Spleen (tissue), 11 donors: ENCODE results near the gene CDH15. TPM values are rescaled to one million over a fixed set of nuclear protein-coding genes. Genes with fewer than 3 reads are reported as not detected.

Experiments
- DNase-seq: peaks from one replicate; pipeline ENCODE4 v3.0.0-alpha.2; 2020
- H3K27ac ChIP-seq, 8 donors: fragments of 200-600 bp; sonication (generic) in 7 of 8; 1 replicate in 4 of 8; 2 replicates in 4 of 8; pipeline versions ENCODE4 v1.5.0 to v1.8.0; 2016 to 2021; ENCODE audit warnings: inconsistent platforms in 4 of 8, mild to moderate bottlenecking in 4 of 8, moderate library complexity in 1 of 8
- H3K27me3 ChIP-seq, 7 donors: fragments of 200-600 bp; sonication (generic) in 6 of 7; replicated peaks in 1 of 7; 1 replicate in 4 of 7; 2 replicates in 3 of 7; pipeline versions ENCODE4 v1.5.0 to v1.8.0; 2016 to 2021; ENCODE audit warnings: inconsistent platforms in 3 of 7, mild to moderate bottlenecking in 1 of 7
- H3K36me3 ChIP-seq, 6 donors: fragments of 200-600 bp; sonication (generic) in 5 of 6; 1 replicate in 4 of 6; 2 replicates in 2 of 6; pipeline versions ENCODE4 v1.5.0 to v1.8.0; 2016 to 2021; ENCODE audit warnings: inconsistent platforms in 2 of 6
- H3K4me1 ChIP-seq, 6 donors: fragments of 200-600 bp; sonication (generic) in 5 of 6; 1 replicate in 3 of 6; 2 replicates in 3 of 6; pipeline versions ENCODE4 v1.5.0 to v1.8.0; 2016 to 2021; ENCODE audit warnings: inconsistent platforms in 3 of 6
- H3K4me3 ChIP-seq, 8 donors: fragments of 200-600 bp; sonication (generic) in 7 of 8; 1 replicate in 4 of 8; 2 replicates in 4 of 8; pipeline versions ENCODE4 v1.5.0 to v1.8.0; 2016 to 2021; ENCODE audit warnings: inconsistent platforms in 4 of 8, mild to moderate bottlenecking in 4 of 8, moderate library complexity in 2 of 8
- H3K9me3 ChIP-seq, 8 donors: fragments of 200-600 bp; sonication (generic) in 7 of 8; 1 replicate in 4 of 8; 2 replicates in 4 of 8; pipeline versions ENCODE4 v1.5.0 to v1.8.0; 2016 to 2021; ENCODE audit warnings: inconsistent platforms in 4 of 8
- CTCF ChIP-seq, 11 experiments: fragments of 200-600 bp in 7 of 11; fragments of 450-650 bp in 4 of 11; sonication (generic) in 4 of 11; IDR thresholded peaks in 8 of 11; conservative IDR thresholded peaks in 3 of 11; 1 replicate in 7 of 11; 2 replicates in 4 of 11; pipeline versions ENCODE4 v1.4.0 to v1.8.0; 2016 to 2021; ENCODE audit warnings: antibody characterized with exemption in 11 of 11, inconsistent platforms in 4 of 11, mild to moderate bottlenecking in 1 of 11
- POLR2A ChIP-seq, 3 donors: fragments of 450-650 bp; IDR thresholded peaks; one replicate each; pipeline ENCODE4 v1.5.1; 2017; ENCODE audit warnings: antibody characterized with exemption in 3 of 3, mild to moderate bottlenecking in 1 of 3
- POLR2AphosphoS5 ChIP-seq, 3 donors: sonication (generic); formaldehyde crosslinking; IDR thresholded peaks; one replicate each; pipeline ENCODE4 v1.5.1; 2017; ENCODE audit warnings: antibody characterized with exemption in 3 of 3
- WGBS, 5 donors: extraction: QIAGEN DNeasy Blood & Tissue Kit in 3 of 5; methylation state at CpG; one replicate each; pipeline versions ENCODE4 v1.1.5 to v1.1.7; 2013 to 2018; 5-methylcytosine and 5-hydroxymethylcytosine counted together
- intact Hi-C: fragments of 100-400 bp; cut with DNase I; formaldehyde crosslinking; loops from one replicate; pipeline ENCODE4 v1.15.0; 2023; ENCODE audit warnings: low total_unique reads
- polyA plus RNA-seq, 3 donors: library from polyadenylated mRNA; stranded (reverse); fragments of 200-250 nt; gene quantifications; one replicate each; pipeline ENCODE4 v1.2.1, GENCODE V29; 2013
- total RNA-seq, 7 donors: library from RNA; depleted of rRNA in 3 of 7; stranded (reverse); fragments of >200 nt in 3 of 7; fragmentation: NEBNext Ultra II Directional in 4 of 7; extraction: Animal tissue kit (Norgen Biotek cat#: 25700) in 4 of 7; gene quantifications; one replicate each; pipeline versions ENCODE4 v1.1.0 to v1.2.1, GENCODE V29; 2016 to 2021
- donor health status: healthy with polysubstance abuse.
- donor health status: DM: no; HTN: no; CAD: no; lungs with moderate emphysema.
- donor health status: DM: no; HTN: no; CAD: no.
- donor health status: Bipolar disorder and iron deficiency.
- donor health status: healthy.
- donor health status: DM: no; HTN: no; CAD: no.
- donor health status: DM: yes; HTN: yes; CAD: no.

Gene CDH15
- total and polyA plus RNA-seq, 10 donors: 0.14 to 7.4 (median 1.2) TPM

DNA sequence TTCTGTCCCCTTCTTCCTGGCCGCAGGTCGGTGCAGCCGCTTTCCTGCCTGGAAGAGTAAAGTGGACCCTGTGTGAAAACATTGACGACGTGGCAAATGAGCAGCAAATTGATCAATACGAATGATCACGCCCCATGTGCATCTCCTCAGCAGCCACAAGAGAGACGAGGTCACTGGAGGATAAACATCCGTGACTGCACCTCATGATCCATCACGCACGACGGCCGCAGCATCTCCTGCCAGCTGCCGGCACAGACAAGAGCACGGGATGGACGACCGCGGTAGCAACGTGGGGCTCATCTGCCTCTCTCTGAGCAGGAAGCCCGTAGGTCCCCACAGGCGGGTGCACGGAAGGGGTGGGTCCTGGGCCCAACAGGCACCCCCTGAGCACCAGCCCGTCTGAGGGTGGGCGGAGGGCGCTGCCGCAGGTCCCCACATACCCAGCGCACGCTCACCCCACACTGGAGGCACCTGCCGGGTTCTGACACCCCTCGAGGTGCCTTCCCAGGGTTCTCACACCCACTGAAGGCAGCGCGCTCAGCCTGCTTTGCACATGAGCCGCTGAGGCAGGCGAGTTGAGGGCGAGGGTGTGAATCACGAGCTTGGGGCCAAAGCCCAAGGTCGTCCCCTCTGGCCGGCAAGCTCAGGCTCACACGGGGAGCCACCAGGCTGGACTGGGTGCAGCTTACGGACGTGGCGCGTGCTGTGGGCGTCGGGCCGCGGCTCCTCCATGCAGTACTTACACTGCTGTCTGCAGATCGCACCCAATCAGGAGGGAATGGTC is 12.3 kb upstream of the CDH15 start:
- 74 to 85% (median 81%) methylated on average over 39 to 48 of the region's 48 CpGs for WGBS, 5 donors
- no peaks in the 10 kb centered on the region for H3K36me3 ChIP-seq
- intact Hi-C loops: no loop called here

GRCh38 chr16:89159850-89160354 is 11.6 kb upstream of the CDH15 start:
- Histone ChIP-seq H3K27ac (no peak overlapping the region), H3K27me3 (peaks cover 0 to 27% (median 0%) of the 10 kb centered on the region in 7 donors), H3K9me3 (no peaks in the 10 kb centered on the region), H3K4me3 (no peak overlapping the region), H3K4me1 (peaks cover 9 to 39% (median 20%) of the 10 kb centered on the region in 6 donors), H3K36me3 (no peaks in the 10 kb centered on the region)
- intact Hi-C loops: loop anchor here (10.0 kb wide), 1 partner anchor 215 kb away; no protein-coding TSS in a partner anchor
- TF ChIP-seq CTCF (IDR thresholded peaks at IDR 0.05 in 8 of 11, conservative IDR thresholded peaks at IDR 0.05 in 3 of 11) (no peak), POLR2AphosphoS5 (IDR thresholded peaks at IDR 0.05) (peak in 1 of 3 donors; percentile 19)
- DNase-seq: no peak
- 86 to 94% (median 92%) methylated on average over 20 of the region's 20 CpGs for WGBS, 5 donors

More for the DNA sequence above, 12.3 kb upstream of the CDH15 start:
- Histone ChIP-seq H3K4me3 (no peak overlapping the region), H3K4me1 (peaks cover 9 to 38% (median 25%) of the 10 kb centered on the region in 6 donors), H3K27ac (no peak overlapping the region), H3K27me3 (peaks cover 0 to 22% (median 0%) of the 10 kb centered on the region in 7 donors), H3K9me3 (no peaks in the 10 kb centered on the region)
- TF ChIP-seq CTCF (IDR thresholded peaks at IDR 0.05 in 8 of 11, conservative IDR thresholded peaks at IDR 0.05 in 3 of 11): no peak
- TF ChIP-seq POLR2A (IDR thresholded peaks at IDR 0.05): no peak
- TF ChIP-seq POLR2AphosphoS5 (IDR thresholded peaks at IDR 0.05): peak in 1 of 3 donors; percentile 45
- no peak for DNase-seq

GRCh38 chr16:89160977-89161701 is 10.4 kb upstream of the CDH15 start:
- H3K27ac ChIP-seq: no peak overlapping the region
- intact Hi-C loops: loop anchor here (10.0 kb wide), 1 partner anchor 216 kb away; no protein-coding TSS in a partner anchor
- no peaks in the 10 kb centered on the region for H3K9me3 ChIP-seq
- TF ChIP-seq POLR2AphosphoS5 (IDR thresholded peaks at IDR 0.05): peak in 1 of 3 donors; percentile 41
- TF ChIP-seq POLR2A (IDR thresholded peaks at IDR 0.05): no peak
- TF ChIP-seq CTCF (IDR thresholded peaks at IDR 0.05 in 8 of 11, conservative IDR thresholded peaks at IDR 0.05 in 3 of 11): no peak
- WGBS, 5 donors: 77 to 92% (median 85%) methylated on average over 19 to 29 of the region's 29 CpGs
- H3K27me3 ChIP-seq: peaks cover 0 to 31% (median 0%) of the 10 kb centered on the region in 7 donors
- no peak overlapping the region for H3K4me3 ChIP-seq
- DNase-seq: no peak
- peaks cover 0 to 27% (median 9%) of the 10 kb centered on the region in 6 donors for H3K4me1 ChIP-seq
- H3K36me3 ChIP-seq: no peaks in the 10 kb centered on the region
